SK-N-SH treated with all-trans-retinoic acid at 6 μM for 48 hours (cell line): ENCODE measurements around the gene TBX1.

Source experiments
- CSDC2 ChIP-seq: fragments of 250-450 bp; sonication (Bioruptor Pico); IDR thresholded peaks from 2 replicates; pipeline ENCODE4 v1.5.0; 2020; ENCODE audit warnings: mild to moderate bottlenecking, moderate library complexity
- ZFP3 ChIP-seq: fragments of 250-450 bp; sonication (Bioruptor Pico); IDR thresholded peaks from 2 replicates; pipeline ENCODE4 v1.5.0; 2020; ENCODE audit warnings: mild to moderate bottlenecking, moderate library complexity

DNA sequence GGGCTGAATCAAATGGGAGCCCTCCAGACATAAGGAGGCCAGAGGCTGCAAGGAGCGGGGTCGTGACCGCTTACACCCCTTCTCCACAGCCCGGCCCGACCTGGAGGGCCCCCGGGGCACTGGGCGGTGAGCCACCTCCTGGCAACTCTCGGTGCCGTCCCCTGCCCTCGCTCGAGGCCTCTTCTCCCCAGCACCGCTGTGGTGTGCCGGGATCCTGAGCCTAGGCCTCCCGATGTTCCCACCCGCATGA lies 37.7 kb upstream of the TBX1 start:
- TF ChIP-seq CSDC2 (CRISPR knock-in tag), result no peak
- TF ChIP-seq ZFP3 (CRISPR knock-in tag), result no peak
